CD14-positive monocyte (primary cell): Measurements from ENCODE around the gene TMEM242. TPM values are rescaled to one million over a fixed set of nuclear protein-coding genes. Genes with fewer than 3 reads are reported as not detected.
A peak's percentile ranks its signal among the peaks of the same experiment; 100 is the strongest.
"Not testable (repeated sequence)": the region's sequence is repeated elsewhere in the genome, so short reads cannot be mapped to it uniquely, and the experiment has no call there.

Experiments
- DNase-seq, 3 donors: peaks; one replicate each; pipeline ENCODE4 v3.0.0-alpha.2; 2011 to 2022
- H2AFZ ChIP-seq: 2 replicates; pipeline ENCODE4 v1.6.0; 2012; ENCODE audit warnings: mild to moderate bottlenecking, low read depth, low read length, inconsistent platforms; ENCODE audit not compliant: insufficient read depth, poor library complexity, severe bottlenecking
- H3K27ac ChIP-seq, 2 donors: 1 replicate in 1 of 2; 2 replicates in 1 of 2; pipeline ENCODE4 v1.5.1; 2012 to 2013; ENCODE audit warnings: low read length in 2 of 2, control low read depth in 1 of 2, inconsistent platforms in 1 of 2, low read depth in 1 of 2, mild to moderate bottlenecking in 1 of 2
- H3K27me3 ChIP-seq, 2 donors: one replicate each; pipeline versions ENCODE4 v1.6.0 to v1.6.1; 2011 to 2013; ENCODE audit warnings: low read length in 2 of 2; ENCODE audit not compliant: control insufficient read depth in 2 of 2, insufficient read depth in 2 of 2
- H3K36me3 ChIP-seq, 2 donors: replicated peaks in 1 of 2; 1 replicate in 1 of 2; 2 replicates in 1 of 2; pipeline versions ENCODE4 v1.5.1 to v1.6.1; 2012 to 2013; ENCODE audit warnings: low read length in 2 of 2, control low read depth in 1 of 2, inconsistent platforms in 1 of 2, mild to moderate bottlenecking in 1 of 2; ENCODE audit not compliant: insufficient read depth in 2 of 2, control insufficient read depth in 1 of 2
- H3K4me1 ChIP-seq, 2 donors: 1 replicate in 1 of 2; 2 replicates in 1 of 2; pipeline versions ENCODE4 v1.5.1 to v1.6.1; 2012 to 2013; ENCODE audit warnings: low read length in 2 of 2, control low read depth in 1 of 2, inconsistent platforms in 1 of 2, mild to moderate bottlenecking in 1 of 2, moderate library complexity in 1 of 2; ENCODE audit not compliant: insufficient read depth in 2 of 2, control insufficient read depth in 1 of 2
- H3K4me2 ChIP-seq: replicated peaks from 2 replicates; pipeline ENCODE3; 2012; ENCODE audit warnings: low read length, moderate library complexity, mild to moderate bottlenecking; ENCODE audit not compliant: poor library complexity, severe bottlenecking; ENCODE audit errors: extremely low read depth
- H3K4me3 ChIP-seq, 3 experiments: fragments of 200-600 bp in 1 of 3; sonication (generic) in 1 of 3; replicated peaks in 1 of 3; 1 replicate in 2 of 3; 2 replicates in 1 of 3; pipeline ENCODE4 v1.5.1; 2011 to 2013; ENCODE audit warnings: low read length in 3 of 3, mild to moderate bottlenecking in 3 of 3, control low read depth in 2 of 3, low read depth in 2 of 3, inconsistent platforms in 1 of 3, moderate library complexity in 1 of 3
- H3K79me2 ChIP-seq: 2 replicates; pipeline ENCODE4 v1.6.0; 2012; ENCODE audit warnings: mild to moderate bottlenecking, control low read depth, inconsistent platforms, low read length, moderate library complexity; ENCODE audit not compliant: insufficient read depth
- H3K9ac ChIP-seq: 2 replicates; pipeline ENCODE4 v1.6.0; 2017; ENCODE audit warnings: low read length, mild to moderate bottlenecking; ENCODE audit not compliant: insufficient read depth, poor library complexity, severe bottlenecking
- H3K9me3 ChIP-seq, 2 donors: replicated peaks in 1 of 2; 1 replicate in 1 of 2; 2 replicates in 1 of 2; pipeline versions ENCODE4 v1.5.1 to v1.6.1; 2012 to 2013; ENCODE audit warnings: low read length in 2 of 2, control low read depth in 1 of 2; ENCODE audit not compliant: control insufficient read depth in 1 of 2, insufficient read depth in 1 of 2
- H4K20me1 ChIP-seq: 2 replicates; pipeline ENCODE4 v1.6.0; 2012; ENCODE audit warnings: mild to moderate bottlenecking, low read length, control low read depth, moderate library complexity; ENCODE audit not compliant: insufficient read depth
- H3K27ac Mint-ChIP-seq, 7 donors: one replicate each; pipeline ENCODE4 v1.8.0; 2020; ENCODE audit warnings: mild to moderate bottlenecking in 7 of 7, mixed read lengths in 7 of 7, moderate library complexity in 6 of 7, inconsistent platforms in 2 of 7
- H3K27me3 Mint-ChIP-seq, 3 donors: one replicate each; pipeline ENCODE4 v1.8.0; 2021 to 2022; ENCODE audit warnings: low read depth in 3 of 3, mild to moderate bottlenecking in 3 of 3, mixed read lengths in 3 of 3, moderate library complexity in 3 of 3, inconsistent platforms in 1 of 3
- H3K36me3 Mint-ChIP-seq, 2 donors: one replicate each; pipeline ENCODE4 v1.8.0; 2020; ENCODE audit warnings: mixed read lengths in 2 of 2, inconsistent platforms in 1 of 2, mild to moderate bottlenecking in 1 of 2
- H3K4me1 Mint-ChIP-seq: one replicate; pipeline ENCODE4 v1.8.0; 2020; ENCODE audit warnings: mild to moderate bottlenecking, mixed read lengths
- H3K4me3 Mint-ChIP-seq, 2 donors: one replicate each; pipeline ENCODE4 v1.8.0; 2020; ENCODE audit warnings: mild to moderate bottlenecking in 2 of 2, mixed read lengths in 2 of 2, moderate library complexity in 1 of 2
- H3K9me3 Mint-ChIP-seq, 7 donors: one replicate each; pipeline ENCODE4 v1.8.0; 2020 to 2022; ENCODE audit warnings: mixed read lengths in 7 of 7, mild to moderate bottlenecking in 6 of 7, moderate library complexity in 6 of 7, inconsistent platforms in 2 of 7
- WGBS: methylation state at CpG from one replicate; pipeline ENCODE4 v1.1.5; 2013; ENCODE audit warnings: missing lambda C conversion rate; ENCODE audit not compliant: insufficient coverage; 5-methylcytosine and 5-hydroxymethylcytosine counted together
- intact Hi-C, 2 donors: fragments of 100-400 bp; cut with micrococcal nuclease; formaldehyde crosslinking; loops; one replicate each; pipeline versions ENCODE4 v1.15.0 to v1.15.1; 2023
- polyA plus RNA-seq, 3 donors: library from polyadenylated mRNA; depleted of rRNA in 1 of 3; unstranded in 2 of 3; stranded (reverse) in 1 of 3; fragments of 300-500 nt in 2 of 3; fragments of >200 nt in 1 of 3; fragmentation: Illumina TruSeq in 2 of 3; gene quantifications; 1 replicate in 2 of 3; 2 replicates in 1 of 3; pipeline ENCODE4 v1.2.3, GENCODE V29; 2012 to 2021
- TF ChIP-seq, protein P1 (sequence below): fragments of 200-600 bp; IDR thresholded peaks from one replicate; pipeline ENCODE4 v1.8.0; 2022; ENCODE audit warnings: antibody characterized with exemption, mild to moderate bottlenecking

Gene TMEM242
- polyA plus RNA-seq, 3 donors: 5.6 to 9.8 (median 8.3) TPM

- intact Hi-C loops: no loop called here
- no peak overlapping the region for H3K4me2 ChIP-seq
Measured at GRCh38 chr6:157312757-157313156, 10.6 kb downstream of the TMEM242 start.

GRCh38 chr6:157310693-157311092 is 12.6 kb downstream of the TMEM242 start:
- H3K9me3 ChIP-seq, H3K27me3 ChIP-seq, H3K4me3 Mint-ChIP-seq, H3K79me2 ChIP-seq, H3K4me2 ChIP-seq, H3K9me3 Mint-ChIP-seq, H3K4me3 ChIP-seq, H3K4me1 Mint-ChIP-seq, intact Hi-C loops, DNase-seq, H3K9ac ChIP-seq, H2AFZ ChIP-seq, H3K27ac Mint-ChIP-seq, H3K27me3 Mint-ChIP-seq, H3K27ac ChIP-seq: not testable (repeated sequence)
- WGBS: 97% methylated on average over 4 of the region's 5 CpGs
- peaks cover 35 to 50% of the 10 kb centered on the region in 2 donors for H3K36me3 ChIP-seq
- peaks cover 15% of the 10 kb centered on the region for H4K20me1 ChIP-seq
- peaks cover 35 to 36% of the 10 kb centered on the region in 2 donors for H3K36me3 Mint-ChIP-seq
- peaks cover 13 to 15% of the 10 kb centered on the region in 2 donors for H3K4me1 ChIP-seq

More at GRCh38 chr6:157312757-157313156, 10.6 kb downstream of the TMEM242 start:
- H3K9ac ChIP-seq: no peak overlapping the region
- peaks cover 18 to 20% of the 10 kb centered on the region in 2 donors for H3K4me1 ChIP-seq
- H3K4me3 ChIP-seq: no peak overlapping the region
- H3K4me3 Mint-ChIP-seq: no peak overlapping the region
- peaks cover 33 to 41% of the 10 kb centered on the region in 2 donors for H3K36me3 ChIP-seq
- WGBS: 80% methylated on average over 9 of the region's 9 CpGs
- H3K27ac ChIP-seq: no peak overlapping the region
- TF ChIP-seq, protein P1, sequence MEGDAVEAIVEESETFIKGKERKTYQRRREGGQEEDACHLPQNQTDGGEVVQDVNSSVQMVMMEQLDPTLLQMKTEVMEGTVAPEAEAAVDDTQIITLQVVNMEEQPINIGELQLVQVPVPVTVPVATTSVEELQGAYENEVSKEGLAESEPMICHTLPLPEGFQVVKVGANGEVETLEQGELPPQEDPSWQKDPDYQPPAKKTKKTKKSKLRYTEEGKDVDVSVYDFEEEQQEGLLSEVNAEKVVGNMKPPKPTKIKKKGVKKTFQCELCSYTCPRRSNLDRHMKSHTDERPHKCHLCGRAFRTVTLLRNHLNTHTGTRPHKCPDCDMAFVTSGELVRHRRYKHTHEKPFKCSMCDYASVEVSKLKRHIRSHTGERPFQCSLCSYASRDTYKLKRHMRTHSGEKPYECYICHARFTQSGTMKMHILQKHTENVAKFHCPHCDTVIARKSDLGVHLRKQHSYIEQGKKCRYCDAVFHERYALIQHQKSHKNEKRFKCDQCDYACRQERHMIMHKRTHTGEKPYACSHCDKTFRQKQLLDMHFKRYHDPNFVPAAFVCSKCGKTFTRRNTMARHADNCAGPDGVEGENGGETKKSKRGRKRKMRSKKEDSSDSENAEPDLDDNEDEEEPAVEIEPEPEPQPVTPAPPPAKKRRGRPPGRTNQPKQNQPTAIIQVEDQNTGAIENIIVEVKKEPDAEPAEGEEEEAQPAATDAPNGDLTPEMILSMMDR: no peak
- H3K4me1 Mint-ChIP-seq: peaks cover 18% of the 10 kb centered on the region
- DNase-seq: peak in 1 of 3 donors; percentile 24
- H3K36me3 Mint-ChIP-seq: peaks cover 37% of the 10 kb centered on the region in 2 donors
- no peaks in the 10 kb centered on the region for H3K79me2 ChIP-seq
- no peak overlapping the region for H3K27ac Mint-ChIP-seq
- H3K27me3 Mint-ChIP-seq: no peaks in the 10 kb centered on the region
- H2AFZ ChIP-seq: no peak overlapping the region
- no peaks in the 10 kb centered on the region for H4K20me1 ChIP-seq
- no peaks in the 10 kb centered on the region for H3K27me3 ChIP-seq
- H3K9me3 ChIP-seq: no peaks in the 10 kb centered on the region
- H3K9me3 Mint-ChIP-seq: no peaks in the 10 kb centered on the region
